Activated B cell treated with CpG ODN at 0.5 μM for 24 hours (primary cell): ENCODE results near the gene MSANTD1. TPM values are rescaled to one million over a fixed set of nuclear protein-coding genes. Genes with fewer than 3 reads are reported as not detected.

Experiments
- ATAC-seq: fragments of 200-7000 bp; cut with Tn5 transposase; one replicate; pipeline ENCODE4 v1.10.0; 2021; ENCODE audit warnings: low read depth, mild to moderate bottlenecking, moderate library complexity
- CTCF ChIA-PET: fragments of 350-600 bp; sonication (Branson Sonifier 250); formaldehyde crosslinking; loops from one replicate; lab custom pipeline; 2021; ENCODE audit warnings: antibody characterized with exemption; lab: Charles Lee
- POLR2A ChIA-PET: fragments of 350-600 bp; sonication (Branson Sonifier 250); formaldehyde crosslinking; loops from one replicate; lab custom pipeline; 2021; ENCODE audit warnings: antibody characterized with exemption; lab: Charles Lee
- DNase-seq: peaks from one replicate; pipeline ENCODE4 v3.0.0; 2022
- H3K27ac Mint-ChIP-seq: one replicate; pipeline ENCODE4 v1.8.0; 2020; ENCODE audit warnings: mixed read lengths
- H3K27me3 Mint-ChIP-seq: one replicate; pipeline ENCODE4 v1.8.0; 2021; ENCODE audit warnings: mixed read lengths
- H3K36me3 Mint-ChIP-seq: one replicate; pipeline ENCODE4 v1.8.0; 2021; ENCODE audit warnings: low read depth, mixed read lengths
- H3K4me1 Mint-ChIP-seq: one replicate; pipeline ENCODE4 v1.8.0; 2021; ENCODE audit warnings: mixed read lengths
- H3K4me3 Mint-ChIP-seq: one replicate; pipeline ENCODE4 v1.8.0; 2020; ENCODE audit warnings: mild to moderate bottlenecking, mixed read lengths
- H3K9me3 Mint-ChIP-seq: one replicate; pipeline ENCODE4 v1.8.0; 2020; ENCODE audit warnings: mixed read lengths
- CTCF ChIP-seq: fragments of 200-600 bp; IDR thresholded peaks from one replicate; pipeline ENCODE4 v1.8.0; 2022; ENCODE audit warnings: antibody characterized with exemption, mild to moderate bottlenecking
- intact Hi-C: fragments of 100-400 bp; cut with micrococcal nuclease; formaldehyde crosslinking; loops from one replicate; pipeline ENCODE4 v1.15.1; 2024
- total RNA-seq: library from RNA; stranded (reverse); gene quantifications from 2 replicates; pipeline ENCODE4 v1.2.3, GENCODE V29; 2022

The MSANTD1 gene
- total RNA-seq, 1 donor from 2014 or later: 5.0 TPM

GRCh38 chr4:3221184-3221494 lies 27.8 kb upstream of the MSANTD1 start:
- H3K27me3 Mint-ChIP-seq: no peaks in the 10 kb centered on the region
- DNase-seq (no peak), ATAC-seq (no peak)
- TF ChIP-seq CTCF: no peak
- peaks cover 93% of the 10 kb centered on the region for H3K36me3 Mint-ChIP-seq
- H3K9me3 Mint-ChIP-seq: no peaks in the 10 kb centered on the region
- H3K27ac Mint-ChIP-seq: no peak overlapping the region
- no peak overlapping the region for H3K4me3 Mint-ChIP-seq
- POLR2A ChIA-PET: no interaction called here
- CTCF ChIA-PET: no interaction called here
- H3K4me1 Mint-ChIP-seq: no peaks in the 10 kb centered on the region
- intact Hi-C loops: loop anchor here (10.0 kb wide), 1 partner anchor 224 kb away; the partner anchor contains the start of gene HGFAC

GRCh38 chr4:3221996-3222395 lies 27.0 kb upstream of the MSANTD1 start:
- intact Hi-C loops: loop anchor here (10.0 kb wide), 1 partner anchor 223 kb away; the partner anchor contains the start of gene HGFAC
- Mint-ChIP-seq H3K27ac (no peak overlapping the region), H3K27me3 (no peaks in the 10 kb centered on the region), H3K9me3 (no peaks in the 10 kb centered on the region), H3K4me3 (no peak overlapping the region), H3K4me1 (no peaks in the 10 kb centered on the region), H3K36me3 (peaks cover 95% of the 10 kb centered on the region)
- no peak for TF ChIP-seq CTCF
- CTCF ChIA-PET: no interaction called here
- DNase-seq (no peak), ATAC-seq (no peak)
- POLR2A ChIA-PET: no interaction called here

- no peaks in the 10 kb centered on the region for H3K4me1 Mint-ChIP-seq
- H3K4me3 Mint-ChIP-seq: no peak overlapping the region
- CTCF ChIA-PET: no interaction called here
- DNase-seq (no peak), ATAC-seq (no peak)
- H3K9me3 Mint-ChIP-seq: no peaks in the 10 kb centered on the region
- no peaks in the 10 kb centered on the region for H3K27me3 Mint-ChIP-seq
- no peak overlapping the region for H3K27ac Mint-ChIP-seq
- intact Hi-C loops: loop anchor here (10.0 kb wide), 1 partner anchor 221 kb away; the partner anchor contains the start of gene HGFAC
- peaks cover 88% of the 10 kb centered on the region for H3K36me3 Mint-ChIP-seq
- POLR2A ChIA-PET: no interaction called here
- no peak for TF ChIP-seq CTCF
Observed at GRCh38 chr4:3223346-3223745, 25.6 kb upstream of the MSANTD1 start.

- Mint-ChIP-seq H3K36me3 (peaks cover 88% of the 10 kb centered on the region), H3K27ac (no peak overlapping the region)
Observed at GRCh38 chr4:3223956-3224748, 24.8 kb upstream of the MSANTD1 start.

More at GRCh38 chr4:3223956-3224748, 24.8 kb upstream of the MSANTD1 start:
- no peaks in the 10 kb centered on the region for H3K4me1 Mint-ChIP-seq
- H3K27me3 Mint-ChIP-seq: no peaks in the 10 kb centered on the region
- DNase-seq (no peak), ATAC-seq (no peak)
- TF ChIP-seq CTCF: no peak
- POLR2A ChIA-PET: no interaction called here
- no peaks in the 10 kb centered on the region for H3K9me3 Mint-ChIP-seq
- no peak overlapping the region for H3K4me3 Mint-ChIP-seq
- intact Hi-C loops: loop anchor here (10.0 kb wide), 1 partner anchor 221 kb away; the partner anchor contains the start of gene HGFAC
- CTCF ChIA-PET: no interaction called here
